ENCODE measurements around the gene TMIE. TPM values are rescaled to one million over a fixed set of nuclear protein-coding genes. Genes with fewer than 3 reads are reported as not detected.
"Not testable (repeated sequence)": the region's sequence is repeated elsewhere in the genome, so short reads cannot be mapped to it uniquely, and the experiment has no call there.

The TMIE gene
- total RNA-seq, 2 donors from 2014 or later: 0.13 TPM; not detected in 1

- Histone ChIP-seq H3K4me3 (no peak overlapping the region), H3K27me3 (no peaks in the 10 kb centered on the region), H3K27ac (no peak overlapping the region), H3K9ac (ENCODE audit: low read depth in 2 of 2, low read length in 2 of 2) (no peak overlapping the region), H3K4me1 (no peaks in the 10 kb centered on the region), H3K9me3 (no peaks in the 10 kb centered on the region), H3K36me3 (no peaks in the 10 kb centered on the region)
- TF ChIP-seq, protein P1, sequence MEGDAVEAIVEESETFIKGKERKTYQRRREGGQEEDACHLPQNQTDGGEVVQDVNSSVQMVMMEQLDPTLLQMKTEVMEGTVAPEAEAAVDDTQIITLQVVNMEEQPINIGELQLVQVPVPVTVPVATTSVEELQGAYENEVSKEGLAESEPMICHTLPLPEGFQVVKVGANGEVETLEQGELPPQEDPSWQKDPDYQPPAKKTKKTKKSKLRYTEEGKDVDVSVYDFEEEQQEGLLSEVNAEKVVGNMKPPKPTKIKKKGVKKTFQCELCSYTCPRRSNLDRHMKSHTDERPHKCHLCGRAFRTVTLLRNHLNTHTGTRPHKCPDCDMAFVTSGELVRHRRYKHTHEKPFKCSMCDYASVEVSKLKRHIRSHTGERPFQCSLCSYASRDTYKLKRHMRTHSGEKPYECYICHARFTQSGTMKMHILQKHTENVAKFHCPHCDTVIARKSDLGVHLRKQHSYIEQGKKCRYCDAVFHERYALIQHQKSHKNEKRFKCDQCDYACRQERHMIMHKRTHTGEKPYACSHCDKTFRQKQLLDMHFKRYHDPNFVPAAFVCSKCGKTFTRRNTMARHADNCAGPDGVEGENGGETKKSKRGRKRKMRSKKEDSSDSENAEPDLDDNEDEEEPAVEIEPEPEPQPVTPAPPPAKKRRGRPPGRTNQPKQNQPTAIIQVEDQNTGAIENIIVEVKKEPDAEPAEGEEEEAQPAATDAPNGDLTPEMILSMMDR (IDR thresholded peaks at IDR 0.05): no peak
- intact Hi-C loops (cut with DNase I): no loop called here
- no peak for DNase-seq
Measured at GRCh38 chr3:46749129-46749528, 47.9 kb downstream of the TMIE start.

GRCh38 chr3:46750555-46751038, 49.4 kb downstream of the TMIE start:
- TF ChIP-seq, protein P1 (IDR thresholded peaks at IDR 0.05): no peak
- H3K36me3 ChIP-seq: no peaks in the 10 kb centered on the region
- H3K9ac ChIP-seq (ENCODE audit: low read depth in 2 of 2, low read length in 2 of 2): no peak overlapping the region
- no peaks in the 10 kb centered on the region for H3K9me3 ChIP-seq
- no peak overlapping the region for H3K27ac ChIP-seq
- intact Hi-C loops (cut with DNase I): no loop called here
- DNase-seq: no peak
- no peaks in the 10 kb centered on the region for H3K4me1 ChIP-seq
- H3K4me3 ChIP-seq: no peak overlapping the region
- H3K27me3 ChIP-seq: no peaks in the 10 kb centered on the region

DNA sequence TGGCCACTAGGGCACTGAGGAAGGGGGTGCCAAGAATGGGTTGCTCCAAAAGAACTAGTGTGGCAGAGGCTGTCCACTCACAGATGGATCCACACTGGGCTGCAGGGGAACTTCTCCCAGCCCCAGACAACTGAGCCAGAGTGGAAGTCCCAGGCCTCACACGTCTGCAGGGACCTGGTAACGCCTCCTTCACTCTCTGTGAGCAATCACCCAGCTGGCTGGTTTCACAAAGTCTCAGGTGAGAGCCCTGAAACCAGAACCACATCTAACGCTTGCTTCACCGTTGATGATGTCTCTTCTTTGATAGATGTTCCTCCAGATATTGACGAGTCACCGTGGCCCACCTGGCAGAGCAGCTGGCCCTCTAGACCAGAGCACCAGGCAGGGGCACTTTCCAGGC, 51.9 kb downstream of the TMIE start:
- DNase-seq; H3K27ac ChIP-seq; H3K4me1 ChIP-seq; H3K9ac ChIP-seq (ENCODE audit: low read depth in 2 of 2, low read length in 2 of 2); H3K9me3 ChIP-seq; H3K4me3 ChIP-seq; H3K36me3 ChIP-seq; intact Hi-C loops (cut with DNase I); H3K27me3 ChIP-seq: not testable (repeated sequence)

- no peaks in the 10 kb centered on the region for H3K27me3 ChIP-seq
- H3K9ac ChIP-seq (ENCODE audit: low read depth in 2 of 2, low read length in 2 of 2): no peak overlapping the region
- intact Hi-C loops (cut with DNase I): no loop called here
- H3K4me3 ChIP-seq: no peak overlapping the region
- TF ChIP-seq, protein P1 (IDR thresholded peaks at IDR 0.05): no peak
- H3K36me3 ChIP-seq: no peaks in the 10 kb centered on the region
- no peak overlapping the region for H3K27ac ChIP-seq
- H3K4me1 ChIP-seq: no peaks in the 10 kb centered on the region
- no peak for DNase-seq
- no peaks in the 10 kb centered on the region for H3K9me3 ChIP-seq
Measured at GRCh38 chr3:46755646-46756045, 54.5 kb downstream of the TMIE start.

GRCh38 chr3:46756642-46757041, 55.5 kb downstream of the TMIE start:
- Histone ChIP-seq H3K27ac (no peak overlapping the region), H3K36me3 (no peaks in the 10 kb centered on the region), H3K27me3 (no peaks in the 10 kb centered on the region), H3K4me3 (no peak overlapping the region), H3K4me1 (no peaks in the 10 kb centered on the region), H3K9ac (ENCODE audit: low read depth in 2 of 2, low read length in 2 of 2) (no peak overlapping the region), H3K9me3 (no peaks in the 10 kb centered on the region)
- no peak for DNase-seq
- TF ChIP-seq, protein P1 (IDR thresholded peaks at IDR 0.05): no peak
- intact Hi-C loops (cut with DNase I): no loop called here

- intact Hi-C loops (cut with DNase I): no loop called here
- Histone ChIP-seq H3K4me3 (no peak overlapping the region), H3K9ac (ENCODE audit: low read depth in 2 of 2, low read length in 2 of 2) (no peak overlapping the region), H3K27me3 (no peaks in the 10 kb centered on the region), H3K9me3 (no peaks in the 10 kb centered on the region), H3K36me3 (no peaks in the 10 kb centered on the region), H3K27ac (no peak overlapping the region), H3K4me1 (no peaks in the 10 kb centered on the region)
- DNase-seq: no peak
- TF ChIP-seq, protein P1 (IDR thresholded peaks at IDR 0.05): no peak
Measured at GRCh38 chr3:46759239-46760167, 58.3 kb downstream of the TMIE start.
